GM10266 (cell line): ENCODE results near the gene GRIK2.

Experiments used
- DNase-seq: peaks from one replicate; pipeline ENCODE4 v3.0.0; 2012; ENCODE audit errors: extremely low spot score
- TF ChIP-seq, protein P1 (sequence below): IDR thresholded peaks from 2 replicates; pipeline ENCODE4 v1.5.1; 2012; ENCODE audit warnings: mild to moderate bottlenecking, low read depth; ENCODE audit not compliant: control insufficient read depth, insufficient read depth; ENCODE audit errors: missing control alignments

Gene GRIK2

DNA sequence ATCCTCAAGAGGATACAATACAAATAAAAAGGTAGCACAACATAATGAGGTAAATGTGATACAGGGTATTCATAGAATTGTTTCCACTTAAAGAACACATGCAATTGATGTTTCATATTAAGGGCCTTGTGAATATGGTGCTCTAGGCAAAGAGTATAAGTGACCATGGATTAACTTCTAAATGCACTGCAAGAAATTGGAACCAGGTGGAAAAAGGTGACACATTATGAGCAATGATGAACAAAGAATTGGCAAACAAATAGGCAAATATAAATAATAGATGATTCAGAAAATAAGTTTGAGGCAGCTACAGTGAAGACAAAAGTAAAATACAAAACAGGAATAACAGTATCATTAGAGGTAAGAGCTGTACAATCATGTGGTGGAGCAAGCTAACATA lies 192.0 kb downstream of the GRIK2 start:
- TF ChIP-seq, protein P1, sequence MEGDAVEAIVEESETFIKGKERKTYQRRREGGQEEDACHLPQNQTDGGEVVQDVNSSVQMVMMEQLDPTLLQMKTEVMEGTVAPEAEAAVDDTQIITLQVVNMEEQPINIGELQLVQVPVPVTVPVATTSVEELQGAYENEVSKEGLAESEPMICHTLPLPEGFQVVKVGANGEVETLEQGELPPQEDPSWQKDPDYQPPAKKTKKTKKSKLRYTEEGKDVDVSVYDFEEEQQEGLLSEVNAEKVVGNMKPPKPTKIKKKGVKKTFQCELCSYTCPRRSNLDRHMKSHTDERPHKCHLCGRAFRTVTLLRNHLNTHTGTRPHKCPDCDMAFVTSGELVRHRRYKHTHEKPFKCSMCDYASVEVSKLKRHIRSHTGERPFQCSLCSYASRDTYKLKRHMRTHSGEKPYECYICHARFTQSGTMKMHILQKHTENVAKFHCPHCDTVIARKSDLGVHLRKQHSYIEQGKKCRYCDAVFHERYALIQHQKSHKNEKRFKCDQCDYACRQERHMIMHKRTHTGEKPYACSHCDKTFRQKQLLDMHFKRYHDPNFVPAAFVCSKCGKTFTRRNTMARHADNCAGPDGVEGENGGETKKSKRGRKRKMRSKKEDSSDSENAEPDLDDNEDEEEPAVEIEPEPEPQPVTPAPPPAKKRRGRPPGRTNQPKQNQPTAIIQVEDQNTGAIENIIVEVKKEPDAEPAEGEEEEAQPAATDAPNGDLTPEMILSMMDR: no peak
- no peak for DNase-seq

DNA sequence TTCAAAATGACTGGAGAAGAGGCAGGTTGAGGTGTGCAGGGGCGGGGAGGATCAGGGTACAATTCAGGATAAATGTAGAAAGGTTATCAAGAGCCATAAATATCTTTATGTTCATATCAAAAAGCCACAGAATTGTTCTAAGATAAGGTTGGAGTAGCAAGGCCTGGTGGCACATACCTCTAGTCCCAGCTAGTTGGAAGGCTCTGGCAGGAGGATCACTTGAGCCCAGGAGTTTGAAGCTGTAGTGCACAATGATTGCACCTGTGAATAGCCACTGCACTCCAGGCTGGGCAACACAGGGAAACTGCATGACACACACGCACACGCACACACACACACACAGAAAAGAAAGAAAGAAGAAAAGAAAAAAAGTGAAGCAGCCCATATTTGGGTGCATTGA lies 194.8 kb downstream of the GRIK2 start:
- DNase-seq: no peak
- TF ChIP-seq, protein P1: no peak

DNA sequence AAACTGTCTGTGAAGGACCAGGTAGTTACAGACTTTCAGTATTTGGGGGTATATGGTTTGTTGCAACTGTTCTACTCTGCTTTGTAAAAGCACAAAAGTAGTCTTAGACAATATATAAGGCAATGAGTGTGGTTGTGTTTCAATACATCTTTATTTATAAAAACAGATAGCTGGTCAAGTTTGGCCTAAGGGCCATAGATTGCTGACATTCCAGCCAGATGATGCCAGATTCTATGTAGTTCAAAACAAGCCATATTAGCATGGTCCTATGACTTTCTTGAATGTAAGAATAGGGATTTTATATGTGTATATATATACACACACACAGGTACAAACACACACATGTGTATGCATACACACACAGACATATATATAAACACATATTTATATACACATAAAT lies 201.8 kb downstream of the GRIK2 start:
- no peak for DNase-seq
- TF ChIP-seq, protein P1: no peak

DNA sequence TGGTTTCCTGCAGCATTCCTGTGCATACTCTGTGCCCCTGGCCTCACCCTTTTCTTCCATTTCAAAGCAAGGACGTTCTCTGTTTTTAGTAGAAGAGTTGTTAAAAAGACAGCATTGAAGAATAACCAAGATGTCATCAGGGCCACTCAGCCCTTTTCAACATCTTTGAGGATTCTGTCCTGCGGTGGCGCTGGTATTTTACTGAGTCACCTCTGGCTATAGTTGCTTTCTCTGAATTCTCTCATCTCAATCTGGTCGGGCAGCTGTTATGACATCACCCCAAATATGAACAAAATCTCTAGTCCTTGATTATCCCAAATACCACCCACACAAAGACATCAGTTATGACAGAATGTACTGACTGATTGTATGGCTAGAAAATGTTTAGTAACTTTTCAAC lies 204.2 kb downstream of the GRIK2 start:
- TF ChIP-seq, protein P1: no peak
- no peak for DNase-seq

DNA sequence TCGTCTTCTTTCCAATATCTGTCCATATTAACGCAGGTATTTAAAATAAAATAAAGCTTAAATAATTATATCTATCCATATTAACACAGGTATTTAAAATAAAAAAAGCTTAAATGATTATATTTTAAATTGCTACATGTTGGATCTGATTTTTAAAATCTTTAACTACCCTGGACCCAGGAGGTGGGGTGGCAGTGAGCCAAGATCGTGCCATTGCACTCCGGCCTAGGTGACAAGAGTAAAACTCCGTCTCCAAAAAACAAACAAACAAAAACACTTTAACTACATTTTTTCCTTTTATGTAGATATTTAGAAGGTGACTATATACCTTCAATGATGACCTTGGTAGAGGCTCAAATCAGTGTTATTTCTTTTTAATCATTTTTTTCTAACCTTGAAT lies 211.9 kb downstream of the GRIK2 start:
- TF ChIP-seq, protein P1: no peak

DNA sequence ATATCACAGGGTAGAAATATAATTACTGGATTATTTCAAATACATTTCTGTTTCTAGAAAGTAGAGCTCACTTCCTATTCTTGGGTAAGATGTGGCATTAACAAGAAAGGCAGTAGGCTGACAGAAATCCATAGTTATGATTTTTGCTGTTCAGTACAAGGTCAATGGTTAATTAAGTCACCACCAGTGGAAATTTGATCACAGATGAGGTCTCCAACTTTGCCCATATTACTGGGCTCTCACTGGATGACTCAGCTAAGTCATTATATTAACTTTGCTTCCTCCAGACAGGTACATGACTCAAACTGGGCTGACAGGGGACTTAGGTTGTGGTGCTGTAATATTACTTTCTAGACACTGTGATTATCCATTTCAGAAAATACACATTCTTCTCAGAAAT lies 212.4 kb downstream of the GRIK2 start:
- DNase-seq: no peak
- TF ChIP-seq, protein P1: no peak

More for the DNA sequence above, 211.9 kb downstream of the GRIK2 start:
- no peak for DNase-seq

DNA sequence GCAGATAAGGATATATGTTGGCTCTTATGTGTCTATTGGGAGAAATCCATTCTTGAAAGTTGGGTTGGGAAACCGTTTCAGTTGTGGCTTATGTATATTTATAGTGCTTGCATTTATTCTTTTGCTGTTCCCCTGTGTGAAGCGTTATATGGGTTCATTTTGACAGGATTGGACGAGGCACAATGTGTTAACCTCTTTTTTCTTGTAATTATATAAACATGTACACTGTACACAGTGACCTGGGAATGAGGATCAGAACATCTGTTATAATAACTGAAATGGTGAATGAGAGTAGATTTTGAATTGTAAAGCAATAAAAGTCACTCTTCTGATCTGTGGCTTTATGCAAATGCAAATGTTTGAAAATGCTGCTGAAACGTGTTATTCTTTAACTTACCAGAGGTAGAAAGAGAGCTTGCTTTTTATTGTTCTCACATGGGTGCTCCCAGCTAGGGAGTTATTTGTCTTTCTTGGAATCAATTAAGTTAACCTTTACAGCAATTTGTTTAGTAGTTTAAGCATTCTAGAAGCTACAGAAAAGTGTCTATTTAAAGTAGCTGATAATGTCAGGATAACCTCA lies 213.7 kb downstream of the GRIK2 start:
- TF ChIP-seq, protein P1: no peak
- DNase-seq: no peak
